ENCODE data around the gene NXPH1. TPM values are rescaled to one million over a fixed set of nuclear protein-coding genes. Genes with fewer than 3 reads are reported as not detected.

NXPH1 gene
- polyA plus RNA-seq, 1 donor from 2014 or later: 15.9 TPM

GRCh38 chr7:8500286-8500685 is 66.9 kb downstream of the NXPH1 start:
- Histone ChIP-seq H4K20me1 (ENCODE audit: insufficient read depth) (no peaks in the 10 kb centered on the region), H2AFZ (ENCODE audit: low read depth, low read length) (no peak overlapping the region), H3K9me2 (ENCODE audit: insufficient read depth, low read length) (no peaks in the 10 kb centered on the region), H3K9me3 (ENCODE audit: low read length) (no peaks in the 10 kb centered on the region), H3K79me2 (replicated peaks; ENCODE audit: insufficient read depth, low read length) (no peaks in the 10 kb centered on the region), H3F3A (ENCODE audit: insufficient read depth, low read length, poor library complexity, severe bottlenecking) (no peaks in the 10 kb centered on the region), H3K4me3 (ENCODE audit: low read length) (no peak overlapping the region), H3K27ac (ENCODE audit: low read length) (no peak overlapping the region), H3K4me2 (ENCODE audit: low read length) (no peak overlapping the region), H3K9ac (ENCODE audit: low read length) (no peak overlapping the region), H3K36me3 (ENCODE audit: insufficient read depth, low read length) (no peaks in the 10 kb centered on the region), H3K27me3 (ENCODE audit: insufficient read depth, low read depth, low read length) (no peaks in the 10 kb centered on the region)
- TF ChIP-seq POLR2AphosphoS5 (IDR thresholded peaks at IDR 0.05): no peak
- TF ChIP-seq EP300 (conservative IDR thresholded peaks at IDR 0.05; ENCODE audit: poor library complexity, severe bottlenecking): no peak
- TF ChIP-seq EZH2 (IDR thresholded peaks at IDR 0.05; ENCODE audit: borderline replicate concordance, insufficient read depth, low read length, poor library complexity, severe bottlenecking): no peak
- no peak for TF ChIP-seq CTCF (IDR thresholded peaks at IDR 0.05; ENCODE audit: poor library complexity, severe bottlenecking)
- no peak for TF ChIP-seq REST (IDR thresholded peaks at IDR 0.05; ENCODE audit: borderline replicate concordance)
- no peak for TF ChIP-seq TAF1 (IDR thresholded peaks at IDR 0.05; ENCODE audit: low read depth)
- TF ChIP-seq RAD21 (conservative IDR thresholded peaks at IDR 0.05): no peak
- no peak for TF ChIP-seq MXI1 (conservative IDR thresholded peaks at IDR 0.05; ENCODE audit: poor library complexity, severe bottlenecking)
- no peak for TF ChIP-seq SMC3 (conservative IDR thresholded peaks at IDR 0.05; ENCODE audit: poor library complexity)

- Histone ChIP-seq H3K4me2 (ENCODE audit: low read length) (no peak overlapping the region), H3F3A (ENCODE audit: insufficient read depth, low read length, poor library complexity, severe bottlenecking) (no peaks in the 10 kb centered on the region), H3K9ac (ENCODE audit: low read length) (no peak overlapping the region), H2AFZ (ENCODE audit: low read depth, low read length) (no peak overlapping the region), H3K79me2 (replicated peaks; ENCODE audit: insufficient read depth, low read length) (no peaks in the 10 kb centered on the region), H3K9me2 (ENCODE audit: insufficient read depth, low read length) (no peaks in the 10 kb centered on the region), H3K36me3 (ENCODE audit: insufficient read depth, low read length) (no peaks in the 10 kb centered on the region), H4K20me1 (ENCODE audit: insufficient read depth) (no peaks in the 10 kb centered on the region), H3K4me3 (ENCODE audit: low read length) (no peak overlapping the region), H3K9me3 (ENCODE audit: low read length) (no peaks in the 10 kb centered on the region), H3K27me3 (ENCODE audit: insufficient read depth, low read depth, low read length) (no peaks in the 10 kb centered on the region), H3K27ac (ENCODE audit: low read length) (no peak overlapping the region)
- TF ChIP-seq TAF1 (IDR thresholded peaks at IDR 0.05; ENCODE audit: low read depth) (no peak), MXI1 (conservative IDR thresholded peaks at IDR 0.05; ENCODE audit: poor library complexity, severe bottlenecking) (no peak), CTCF (IDR thresholded peaks at IDR 0.05; ENCODE audit: poor library complexity, severe bottlenecking) (no peak), RAD21 (conservative IDR thresholded peaks at IDR 0.05) (no peak), EP300 (conservative IDR thresholded peaks at IDR 0.05; ENCODE audit: poor library complexity, severe bottlenecking) (no peak), REST (IDR thresholded peaks at IDR 0.05; ENCODE audit: borderline replicate concordance) (no peak), EZH2 (IDR thresholded peaks at IDR 0.05; ENCODE audit: borderline replicate concordance, insufficient read depth, low read length, poor library complexity, severe bottlenecking) (no peak), SMC3 (conservative IDR thresholded peaks at IDR 0.05; ENCODE audit: poor library complexity) (no peak), POLR2AphosphoS5 (IDR thresholded peaks at IDR 0.05) (no peak)
Observed at GRCh38 chr7:8507566-8507965, 74.2 kb downstream of the NXPH1 start.

All from neural cell (in vitro differentiated cells).